Activated CD8-positive, alpha-beta T cell treated with anti-CD3 and anti-CD28 coated beads for 36 hours (primary cell): ENCODE results near the gene MRPL34. TPM values are rescaled to one million over a fixed set of nuclear protein-coding genes. Genes with fewer than 3 reads are reported as not detected.

Experiments used
- ATAC-seq: fragments of 200-7000 bp; cut with Tn5 transposase; one replicate; pipeline ENCODE4 v1.10.0; 2021; ENCODE audit warnings: mild to moderate bottlenecking, moderate library complexity
- CTCF ChIA-PET: fragments of 350-600 bp; sonication (Branson Sonifier 250); formaldehyde crosslinking; loops from one replicate; lab custom pipeline; 2021; ENCODE audit warnings: antibody characterized with exemption; lab: Charles Lee
- POLR2A ChIA-PET: fragments of 350-600 bp; sonication (Branson Sonifier 250); formaldehyde crosslinking; loops from one replicate; lab custom pipeline; 2021; ENCODE audit warnings: antibody characterized with exemption; lab: Charles Lee
- DNase-seq: peaks from one replicate; pipeline ENCODE4 v3.0.0-alpha.2; 2020
- H3K27ac Mint-ChIP-seq: one replicate; pipeline ENCODE4 v1.8.0; 2021; ENCODE audit warnings: mild to moderate bottlenecking, mixed read lengths
- H3K27me3 Mint-ChIP-seq: one replicate; pipeline ENCODE4 v1.8.0; 2021; ENCODE audit warnings: mixed read lengths
- H3K36me3 Mint-ChIP-seq: one replicate; pipeline ENCODE4 v1.8.0; 2021; ENCODE audit warnings: low read depth, mixed read lengths
- H3K4me1 Mint-ChIP-seq: one replicate; pipeline ENCODE4 v1.8.0; 2021; ENCODE audit warnings: low read depth, mixed read lengths
- H3K4me3 Mint-ChIP-seq: one replicate; pipeline ENCODE4 v1.8.0; 2021; ENCODE audit warnings: mild to moderate bottlenecking, moderate library complexity, mixed read lengths
- H3K9me3 Mint-ChIP-seq: one replicate; pipeline ENCODE4 v1.8.0; 2021; ENCODE audit warnings: mixed read lengths
- CTCF ChIP-seq: fragments of 200-600 bp; IDR thresholded peaks from one replicate; pipeline ENCODE4 v1.8.0; 2022; ENCODE audit warnings: antibody characterized with exemption, mild to moderate bottlenecking
- intact Hi-C: fragments of 100-400 bp; cut with micrococcal nuclease; formaldehyde crosslinking; loops from one replicate; pipeline ENCODE4 v1.10.0; 2022
- total RNA-seq, 2 experiments: library from RNA; stranded (reverse); gene quantifications; one replicate each; pipeline ENCODE4 v1.2.3, GENCODE V29; 2021

The MRPL34 gene
- total RNA-seq, 2 experiments from 2014 or later, result 101 to 107 TPM

- intact Hi-C loops, result no loop called here
- POLR2A ChIA-PET, result interaction anchor here (0.7 to 2.5 kb wide), 3 partner anchors 13 to 21 kb away, joined by 3 to 8 read pairs (median 6); partner anchors contain the start of gene ANO8
These were observed 6.8 kb downstream of the MRPL34 start for GRCh38 chr19:17312189-17313113.

GRCh38 chr19:17314007-17314593 is 8.4 kb downstream of the MRPL34 start:
- DNase-seq, result no peak
- peaks cover 13% of the 10 kb centered on the region for H3K36me3 Mint-ChIP-seq
- H3K4me1 Mint-ChIP-seq, result peaks cover 19% of the 10 kb centered on the region
- no peak for TF ChIP-seq CTCF
- H3K27me3 Mint-ChIP-seq, result no peaks in the 10 kb centered on the region
- POLR2A ChIA-PET, result interaction anchor here (0.7 kb wide), 1 partner anchor 248 kb away, joined by 3 read pairs; no protein-coding TSS in a partner anchor
- CTCF ChIA-PET, result no interaction called here
- ATAC-seq, result no peak
- intact Hi-C loops, result no loop called here
- no peaks in the 10 kb centered on the region for H3K9me3 Mint-ChIP-seq
- H3K4me3 Mint-ChIP-seq, result no peak overlapping the region
- no peak overlapping the region for H3K27ac Mint-ChIP-seq

More at GRCh38 chr19:17312189-17313113, 6.8 kb downstream of the MRPL34 start:
- H3K9me3 Mint-ChIP-seq, result no peaks in the 10 kb centered on the region
- H3K4me1 Mint-ChIP-seq, result peaks cover 27% of the 10 kb centered on the region
- H3K4me3 Mint-ChIP-seq, result no peak overlapping the region
- TF ChIP-seq CTCF, result no peak
- peaks cover 11% of the 10 kb centered on the region for H3K36me3 Mint-ChIP-seq
- no peaks in the 10 kb centered on the region for H3K27me3 Mint-ChIP-seq
- CTCF ChIA-PET, result interaction anchor here (1.5 kb wide), 1 partner anchor 77 kb away, joined by 3 read pairs; no protein-coding TSS in a partner anchor
- no peak overlapping the region for H3K27ac Mint-ChIP-seq
- ATAC-seq, result no peak
- DNase-seq, result no peak

- ATAC-seq, result no peak
- H3K36me3 Mint-ChIP-seq, result peaks cover 25% of the 10 kb centered on the region
- no peak overlapping the region for H3K4me3 Mint-ChIP-seq
- H3K9me3 Mint-ChIP-seq, result no peaks in the 10 kb centered on the region
- DNase-seq, result no peak
- no peaks in the 10 kb centered on the region for H3K27me3 Mint-ChIP-seq
- H3K27ac Mint-ChIP-seq, result no peak overlapping the region
- intact Hi-C loops, result no loop called here
- TF ChIP-seq CTCF, result no peak
- H3K4me1 Mint-ChIP-seq, result peaks cover 8% of the 10 kb centered on the region
- POLR2A ChIA-PET, result no interaction called here
- CTCF ChIA-PET, result no interaction called here
These were observed 13.3 kb downstream of the MRPL34 start for GRCh38 chr19:17318966-17319365.

GRCh38 chr19:17319473-17320238 is 14.0 kb downstream of the MRPL34 start:
- H3K27me3 Mint-ChIP-seq, result no peaks in the 10 kb centered on the region
- peaks cover 25% of the 10 kb centered on the region for H3K36me3 Mint-ChIP-seq
- DNase-seq, result no peak
- ATAC-seq, result no peak
- ChIA-PET POLR2A (no interaction called here), CTCF (no interaction called here)
- intact Hi-C loops, result no loop called here
- no peak overlapping the region for H3K27ac Mint-ChIP-seq
- peaks cover 8% of the 10 kb centered on the region for H3K4me1 Mint-ChIP-seq
- no peaks in the 10 kb centered on the region for H3K9me3 Mint-ChIP-seq
- no peak for TF ChIP-seq CTCF
- no peak overlapping the region for H3K4me3 Mint-ChIP-seq
